Effector CD4-positive, alpha-beta T cell (primary cell): Measurements from ENCODE around the gene PARL.

ENCODE experiments used
- DNase-seq: peaks from one replicate; pipeline ENCODE4 v3.0.0-alpha.2; 2020
- total RNA-seq: gene quantifications from one replicate; lab custom pipeline; 2026; lab: John Stamatoyannopoulos, UW

PARL gene, protein sequence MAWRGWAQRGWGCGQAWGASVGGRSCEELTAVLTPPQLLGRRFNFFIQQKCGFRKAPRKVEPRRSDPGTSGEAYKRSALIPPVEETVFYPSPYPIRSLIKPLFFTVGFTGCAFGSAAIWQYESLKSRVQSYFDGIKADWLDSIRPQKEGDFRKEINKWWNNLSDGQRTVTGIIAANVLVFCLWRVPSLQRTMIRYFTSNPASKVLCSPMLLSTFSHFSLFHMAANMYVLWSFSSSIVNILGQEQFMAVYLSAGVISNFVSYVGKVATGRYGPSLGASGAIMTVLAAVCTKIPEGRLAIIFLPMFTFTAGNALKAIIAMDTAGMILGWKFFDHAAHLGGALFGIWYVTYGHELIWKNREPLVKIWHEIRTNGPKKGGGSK
- total RNA-seq = 3.8 reads per million, percentile 14 among the genes with 10 or more reads in this experiment

DNA sequence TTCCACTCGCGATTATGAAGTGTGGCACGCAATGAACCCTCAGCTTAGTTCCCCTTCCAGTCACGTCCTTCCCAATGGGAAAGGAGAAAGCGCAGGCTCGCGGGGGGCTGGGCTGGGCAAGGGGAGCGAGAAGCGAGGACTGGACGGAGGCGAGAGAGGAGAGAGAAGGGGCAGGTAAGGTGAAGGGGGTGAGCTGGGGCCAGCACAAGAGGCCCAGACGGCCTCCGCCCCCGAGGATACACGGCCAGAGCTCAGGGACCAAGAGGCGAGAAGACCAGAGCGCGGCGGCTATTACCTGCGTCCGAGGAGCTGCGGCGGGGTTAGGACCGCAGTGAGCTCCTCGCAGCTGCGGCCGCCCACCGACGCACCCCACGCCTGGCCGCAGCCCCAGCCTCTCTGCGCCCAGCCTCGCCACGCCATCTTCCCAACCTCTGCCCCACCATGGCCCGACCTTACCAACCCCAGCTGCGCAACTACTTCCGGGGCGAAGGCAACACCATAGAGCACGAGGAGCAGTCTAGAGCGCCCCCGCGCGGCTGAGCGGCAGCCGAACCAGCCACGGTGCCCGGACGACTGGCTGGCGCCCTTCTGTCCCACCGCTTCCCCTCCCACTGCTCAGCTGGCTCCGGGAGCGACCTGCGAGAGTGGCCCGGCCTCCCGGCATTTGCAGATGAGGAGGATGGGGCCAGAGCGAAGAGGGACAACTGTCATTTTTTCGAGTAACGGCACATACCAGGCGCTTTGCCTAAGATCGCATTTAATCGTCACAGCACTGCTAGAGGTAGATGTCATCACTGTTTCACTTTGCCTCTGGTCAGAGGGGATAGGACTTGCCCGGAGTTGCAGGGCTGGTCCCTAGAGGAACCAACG lies at the start of gene PARL:
TSS of gene PARL (minus strand) at position 454 of the 870 bp plus-strand sequence. CDS start at position 420, 34 bp downstream.
- peak; percentile 98 for DNase-seq

DNA sequence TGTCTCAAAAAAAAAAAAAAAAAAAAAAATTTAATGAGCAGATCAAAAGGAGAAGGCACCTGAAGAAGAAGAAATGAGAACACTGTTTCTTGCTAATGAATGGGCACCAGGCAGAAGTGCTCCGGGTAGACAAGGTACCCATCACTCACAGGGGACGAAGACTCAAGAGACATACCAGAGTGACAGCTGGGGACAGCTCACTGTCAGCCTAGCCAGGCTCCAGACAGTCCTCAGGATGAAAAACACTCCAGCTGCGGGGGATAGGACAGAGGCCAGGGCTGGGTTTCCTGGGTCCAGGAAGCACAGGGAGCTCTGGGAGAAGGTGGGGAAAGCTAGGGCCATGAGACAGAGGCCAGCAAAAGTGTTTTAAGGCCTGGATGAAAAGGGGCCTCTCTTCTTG lies 48.5 kb upstream of the PARL start:
- no peak for DNase-seq

DNA sequence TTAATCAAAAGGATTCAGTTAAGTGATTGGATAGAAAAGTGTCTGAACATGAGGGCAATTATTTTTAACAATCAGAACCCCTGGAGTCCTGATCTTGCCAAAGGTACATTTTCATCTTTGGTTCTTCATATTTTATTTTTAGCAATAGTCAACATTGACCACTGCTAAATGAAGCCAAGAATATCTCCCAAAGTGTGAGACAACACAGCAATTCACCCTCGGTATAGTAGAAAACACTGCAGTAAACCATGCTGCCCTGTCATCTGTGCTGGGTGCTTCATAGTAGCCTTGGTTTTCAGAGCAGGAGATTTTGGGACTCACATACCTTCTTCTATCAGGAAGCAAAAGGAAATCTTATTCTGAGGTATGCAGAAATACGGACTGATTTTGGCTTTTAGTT lies 47.2 kb upstream of the PARL start:
- DNase-seq = no peak

DNA sequence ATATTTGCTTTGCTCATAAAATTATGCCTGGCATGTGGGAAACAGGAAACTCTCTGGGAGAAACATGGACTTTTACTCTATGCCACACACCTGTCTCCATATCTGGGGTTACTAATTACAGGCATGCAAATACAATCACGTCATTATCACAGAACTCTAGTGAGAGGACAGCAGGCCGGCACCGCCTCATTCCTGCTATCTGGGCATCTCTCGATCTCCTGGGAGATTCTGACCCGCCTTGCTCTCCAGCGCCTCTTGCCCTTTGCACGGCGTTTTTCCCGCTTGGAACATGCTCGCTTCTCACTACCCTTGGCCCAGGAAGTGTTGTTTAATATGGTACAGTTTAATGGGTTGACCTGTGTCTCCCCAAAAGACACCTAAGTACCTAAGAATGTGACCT lies 45.4 kb upstream of the PARL start:
- no peak for DNase-seq

DNA sequence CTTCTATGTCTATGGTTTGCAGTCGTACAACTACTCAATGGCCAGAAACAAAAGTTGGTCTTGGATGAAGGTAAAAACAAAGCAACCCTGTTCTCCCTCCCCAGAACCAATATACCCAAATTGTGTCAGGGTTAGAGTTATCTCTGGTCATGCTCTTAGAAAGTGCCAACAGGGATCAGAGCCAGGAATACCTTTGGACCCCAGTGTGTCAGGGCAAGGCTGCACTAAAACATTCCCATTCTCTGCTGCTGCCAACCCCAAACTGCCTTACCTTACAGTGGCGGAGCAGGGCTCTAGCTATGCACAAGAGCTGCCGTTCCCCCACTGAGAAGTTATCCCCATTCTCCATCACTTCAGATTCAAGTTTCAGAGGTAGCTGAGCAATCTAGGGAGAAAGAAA lies 42.4 kb upstream of the PARL start:
- no peak for DNase-seq

DNA sequence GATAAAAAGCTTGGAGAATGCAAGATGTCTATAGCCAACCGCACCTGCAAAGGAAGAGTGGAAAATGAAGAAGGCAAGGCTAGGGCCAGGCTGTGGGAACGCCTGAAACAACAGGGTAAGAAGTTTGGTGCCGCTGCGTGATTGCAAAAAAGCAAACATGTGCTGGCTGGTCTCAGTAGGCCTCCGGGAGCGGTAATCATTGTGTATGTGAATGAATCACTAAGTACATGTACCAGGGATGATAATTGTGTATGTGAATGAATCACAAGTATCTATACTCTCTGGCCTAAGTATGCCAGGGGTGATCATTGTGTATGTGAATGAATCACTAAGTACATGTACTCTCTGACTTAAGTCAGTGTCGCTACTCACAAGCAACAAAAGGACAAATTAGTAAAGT lies 40.3 kb upstream of the PARL start:
- DNase-seq = no peak

DNA sequence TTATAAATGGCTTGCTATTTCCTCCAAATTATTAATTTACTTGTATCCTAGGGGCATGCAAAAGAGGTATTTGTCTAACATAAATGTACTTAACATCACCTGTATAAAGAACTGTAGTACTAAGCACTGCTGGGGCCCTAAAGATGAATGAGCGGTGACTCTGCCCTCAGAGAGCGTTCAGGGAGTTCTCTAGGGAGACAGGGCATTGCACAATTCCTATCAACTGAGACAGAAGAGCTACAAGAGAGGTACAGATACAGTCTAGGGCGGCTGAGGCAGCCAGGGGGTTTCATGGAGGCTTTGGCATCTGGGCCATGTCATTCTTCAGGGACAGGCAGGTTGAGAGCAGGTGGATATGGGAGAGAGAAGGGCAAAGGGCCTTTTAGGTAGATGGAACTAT lies 39.9 kb upstream of the PARL start:
- DNase-seq = no peak

DNA sequence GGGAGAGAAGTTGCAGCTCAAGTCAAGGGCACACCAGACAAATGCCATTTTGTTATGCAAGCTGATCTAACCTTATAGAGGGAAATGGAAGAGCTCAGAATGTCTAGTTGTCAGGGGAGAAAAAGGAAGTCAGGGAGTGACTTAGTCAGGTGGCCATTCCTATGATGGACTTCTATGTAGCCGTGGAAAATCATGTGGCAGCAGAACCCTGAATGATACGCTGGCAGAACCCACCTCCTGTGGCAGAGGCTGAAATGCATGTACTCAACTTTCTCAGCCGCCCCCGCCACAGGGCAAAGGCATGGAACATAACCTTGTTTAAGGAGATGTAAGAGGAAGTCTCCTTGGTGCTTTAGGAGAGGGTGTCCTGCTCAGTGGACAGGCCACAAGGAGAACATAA lies 37.7 kb upstream of the PARL start:
- DNase-seq = no peak

DNA sequence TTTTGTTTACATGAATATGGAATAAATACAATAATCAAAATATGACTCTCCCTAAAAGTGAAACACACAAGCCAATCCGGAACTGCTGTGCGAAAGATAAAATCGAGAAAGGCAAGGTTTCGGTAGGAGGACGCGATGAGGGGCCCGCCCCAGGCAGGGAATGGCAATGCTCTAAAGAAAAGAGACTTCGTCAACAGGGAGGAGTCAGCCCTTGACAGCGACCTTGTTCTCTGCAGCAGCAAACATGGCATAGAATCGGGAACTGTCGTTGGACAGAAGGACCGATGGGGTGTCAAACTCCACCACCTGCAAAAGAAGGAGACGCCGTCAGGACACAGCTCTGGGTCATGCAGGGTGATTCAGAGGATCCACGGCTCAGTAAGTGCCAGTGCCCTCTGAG lies 36.4 kb upstream of the PARL start:
- no peak for DNase-seq

DNA sequence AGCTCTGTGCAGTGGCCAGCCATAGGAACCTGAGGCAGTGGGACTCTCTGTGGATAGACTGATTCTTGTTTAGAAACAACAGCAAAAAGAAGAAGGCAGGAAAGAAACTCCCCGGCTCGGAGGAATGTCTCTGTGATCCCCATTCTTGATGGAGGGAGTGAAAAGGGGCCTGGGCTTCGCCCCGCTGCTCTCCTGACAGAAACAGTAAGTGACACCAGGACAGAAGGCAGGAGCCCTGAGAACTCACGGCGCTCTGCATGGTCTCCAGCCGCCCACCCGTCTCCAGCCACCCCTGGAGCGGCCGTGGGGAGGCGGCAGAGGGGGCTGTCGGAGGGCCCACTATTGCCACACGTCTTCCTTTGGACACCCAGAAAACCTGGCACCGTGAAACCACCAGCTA lies 35.7 kb upstream of the PARL start:
- DNase-seq = no peak

DNA sequence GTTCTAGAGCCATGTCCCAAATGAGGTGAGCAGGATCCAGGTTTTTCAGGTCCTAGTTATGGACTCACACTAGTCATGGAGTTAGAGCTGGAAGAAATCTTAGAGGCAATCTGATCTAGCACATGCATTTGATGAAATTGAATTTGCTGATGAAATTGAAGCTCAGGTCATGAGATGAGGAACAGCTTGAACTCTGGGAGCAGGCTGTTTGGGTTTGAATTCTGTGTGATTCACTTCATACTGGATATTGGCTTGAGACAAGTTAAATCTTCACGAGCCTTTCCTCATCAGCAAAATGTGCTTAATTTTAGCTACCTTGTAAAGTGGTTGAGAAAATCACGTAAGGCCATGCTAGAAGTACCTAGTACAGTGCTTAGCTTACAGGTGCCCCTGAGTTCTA lies 33.5 kb upstream of the PARL start:
- no peak for DNase-seq

DNA sequence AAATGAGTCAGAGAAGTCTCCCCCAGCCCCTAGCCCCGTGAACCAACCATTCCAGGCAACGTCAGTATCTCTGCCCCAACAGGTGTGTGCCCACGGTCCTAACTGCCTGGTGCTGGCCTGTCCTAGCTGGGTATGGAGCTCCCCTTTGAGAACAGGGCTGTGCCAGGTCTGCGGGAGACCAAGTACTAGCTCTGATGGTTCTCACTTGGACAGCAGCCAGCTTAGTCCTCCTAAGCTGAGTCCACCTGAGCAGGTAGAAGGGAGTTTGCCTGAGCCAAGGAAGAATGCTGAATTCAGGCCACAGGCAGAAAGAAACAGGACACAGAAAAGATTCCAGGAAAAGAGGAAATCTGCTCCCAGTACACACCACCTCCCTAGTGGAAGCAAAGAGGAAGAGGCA lies 33.1 kb upstream of the PARL start:
- no peak for DNase-seq

DNA sequence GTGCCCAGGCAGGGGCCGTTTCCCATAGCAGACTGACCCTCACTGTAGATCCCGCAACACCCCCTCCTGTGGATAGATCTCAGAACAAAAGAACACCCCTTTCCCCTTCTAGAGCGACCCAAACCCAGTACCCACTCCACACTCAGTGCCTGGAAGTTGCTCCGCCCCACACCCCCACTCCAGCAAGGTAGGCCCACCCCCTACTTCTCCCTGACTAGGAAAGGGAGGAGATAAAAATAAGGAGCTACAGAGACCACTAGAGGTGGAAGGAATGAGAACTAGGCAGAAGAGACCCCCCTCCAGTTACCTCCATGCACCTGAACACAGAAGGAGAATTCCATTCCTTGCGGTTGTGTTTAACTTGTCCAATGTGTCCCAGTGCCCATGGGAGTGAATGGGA lies 30.2 kb upstream of the PARL start:
- DNase-seq = no peak

DNA sequence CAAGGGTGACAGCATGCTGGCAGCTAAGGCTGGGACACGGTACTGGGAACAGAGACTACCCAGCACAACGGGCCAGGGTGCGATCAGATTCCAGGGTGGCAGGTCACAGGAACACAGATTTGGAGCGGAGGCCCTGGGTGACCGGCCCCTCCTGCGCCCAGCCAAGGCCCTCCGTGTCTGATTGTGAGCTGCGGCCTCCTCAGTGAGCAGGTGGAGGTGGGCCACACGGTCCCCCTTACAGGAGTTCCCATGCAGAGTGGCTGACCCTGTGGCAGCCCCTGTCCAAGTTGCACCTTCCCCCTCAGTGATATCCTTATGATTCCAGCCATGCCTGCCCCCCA lies 28.9 kb upstream of the PARL start:
- no peak for DNase-seq

DNA sequence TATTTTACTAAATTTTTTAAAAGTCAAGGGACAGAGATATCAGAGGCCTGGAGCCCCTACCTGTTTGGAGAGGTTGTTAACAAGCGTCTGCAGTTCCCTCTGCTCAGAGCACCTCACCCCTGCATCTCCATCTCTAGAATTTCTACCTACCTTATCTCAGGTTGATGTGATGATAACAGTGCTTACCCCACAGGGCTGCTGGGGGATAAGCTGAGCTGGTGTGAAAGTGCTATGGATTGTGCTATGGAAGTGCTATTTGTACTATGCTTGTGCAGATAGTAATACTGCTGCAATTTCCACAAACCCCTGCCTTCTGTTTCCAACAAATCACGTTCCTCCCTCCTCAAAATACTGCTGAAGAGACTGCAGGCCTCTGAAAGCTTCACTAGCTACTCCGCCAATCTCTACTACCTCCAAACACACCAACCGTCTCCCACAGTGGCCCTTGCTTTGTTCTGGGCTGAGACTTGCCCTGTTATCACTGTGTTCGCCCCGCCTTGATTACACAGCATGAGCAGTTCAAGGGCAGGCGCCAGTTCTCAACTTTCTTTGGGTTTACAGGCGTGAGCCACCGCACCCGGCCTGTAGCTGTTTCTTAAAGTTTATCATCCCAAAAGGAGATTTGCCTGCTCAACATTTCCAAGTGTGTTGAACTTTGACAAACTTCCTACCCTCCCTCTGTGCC lies 28.4 kb upstream of the PARL start:
- no peak for DNase-seq

DNA sequence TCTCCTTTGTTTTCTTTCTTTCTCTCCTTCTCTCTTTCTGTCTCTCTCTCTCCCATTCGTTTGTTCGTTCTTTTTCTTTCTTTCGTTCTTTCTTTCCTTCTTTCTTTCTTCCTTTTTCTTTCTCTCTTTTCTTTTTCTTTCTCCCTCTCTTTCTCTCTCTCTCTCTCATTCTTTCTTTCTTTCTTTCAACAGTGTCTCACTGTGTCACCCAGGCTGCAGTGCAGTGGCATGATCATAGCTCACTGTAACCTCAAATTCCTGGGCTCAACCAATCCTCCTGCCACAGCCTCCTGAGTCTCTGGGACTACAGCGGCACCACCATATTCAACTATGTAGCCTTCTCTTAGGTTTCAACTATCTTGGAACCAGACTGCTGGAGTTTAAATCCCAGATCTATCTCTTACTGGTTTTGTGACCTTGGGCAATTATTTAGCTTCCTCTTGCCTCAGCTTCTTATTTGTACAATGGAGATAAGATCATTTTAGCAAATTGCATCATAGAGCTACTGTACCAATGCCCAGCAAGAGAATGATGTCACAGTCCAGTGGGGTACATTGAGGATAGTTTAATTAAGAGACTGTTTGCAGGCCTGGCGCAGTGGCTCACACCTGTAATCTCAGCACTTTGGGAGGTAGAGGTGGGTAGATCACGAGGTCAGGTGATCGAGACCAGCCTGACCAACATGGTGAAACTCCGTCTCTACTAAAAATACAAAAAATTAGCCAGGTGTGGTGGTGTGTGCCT lies 27.3 kb upstream of the PARL start:
- no peak for DNase-seq

DNA sequence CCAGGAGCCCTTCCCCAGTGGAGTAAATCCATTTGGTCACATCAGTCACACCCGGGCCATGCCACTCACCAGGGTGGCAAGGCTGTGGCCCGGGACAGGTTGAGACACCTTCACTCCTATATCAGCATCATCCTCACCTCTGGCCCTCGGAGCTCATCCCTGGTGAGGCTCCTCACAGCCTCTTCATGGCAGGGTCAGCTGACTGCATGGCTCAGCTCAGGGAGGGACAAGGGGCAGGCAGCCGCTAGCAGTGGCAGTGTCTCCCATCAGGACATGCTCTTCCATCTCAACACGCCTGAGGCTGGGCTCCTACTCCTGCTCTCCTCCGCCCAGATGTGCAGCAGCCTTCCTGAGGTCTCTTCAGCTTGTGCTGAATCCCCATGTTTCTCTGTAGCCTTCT lies 26.4 kb upstream of the PARL start:
- no peak for DNase-seq

DNA sequence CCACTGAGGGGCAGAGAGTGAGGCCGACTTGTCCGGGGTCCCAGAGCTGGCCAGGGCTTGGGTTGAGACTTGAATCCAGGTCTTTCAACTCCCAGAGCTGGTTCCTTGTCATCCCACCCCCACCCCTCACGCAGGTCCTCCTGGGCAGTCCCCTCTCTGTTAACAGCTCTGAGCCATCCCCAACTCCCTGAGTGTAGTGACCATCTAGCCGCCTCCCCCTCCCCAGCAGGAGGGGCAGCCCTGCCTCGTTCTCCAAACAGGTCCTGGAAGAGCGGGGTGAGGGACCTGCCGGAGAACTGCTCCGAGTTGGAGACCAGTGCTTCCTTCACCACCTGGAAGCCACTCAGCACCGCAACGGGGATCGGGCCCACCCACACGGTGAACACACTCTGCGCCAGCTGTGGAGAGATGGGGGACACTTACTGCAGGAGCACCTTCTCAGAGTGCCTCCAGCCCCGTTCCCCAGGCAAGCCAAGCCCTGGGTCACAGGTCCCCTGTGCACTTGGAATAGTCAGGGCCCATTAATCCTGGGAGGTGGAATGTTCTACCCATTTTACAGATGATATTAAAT lies 24.4 kb upstream of the PARL start:
- no peak for DNase-seq

DNA sequence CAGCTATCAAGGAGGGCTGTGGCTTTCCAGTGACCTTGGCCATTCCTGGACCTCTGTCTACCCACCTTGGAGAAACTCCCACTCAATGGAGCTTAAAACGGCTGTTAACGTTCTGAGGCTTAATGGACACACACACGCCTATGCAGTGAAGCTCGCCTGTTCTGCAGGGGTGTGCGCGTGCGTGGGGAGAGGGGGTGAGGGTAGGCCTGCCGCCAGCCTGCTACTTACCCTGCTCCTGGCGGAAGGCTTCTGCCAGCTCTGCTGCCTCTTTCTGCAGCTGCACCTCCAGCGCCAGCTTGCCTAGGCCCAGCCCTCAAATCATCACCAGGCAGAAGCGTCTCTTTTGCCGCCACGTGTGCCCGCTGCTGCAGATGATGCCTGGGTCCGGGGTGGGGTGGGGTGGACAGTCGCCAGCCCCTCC lies 23.2 kb upstream of the PARL start:
- DNase-seq = no peak

DNA sequence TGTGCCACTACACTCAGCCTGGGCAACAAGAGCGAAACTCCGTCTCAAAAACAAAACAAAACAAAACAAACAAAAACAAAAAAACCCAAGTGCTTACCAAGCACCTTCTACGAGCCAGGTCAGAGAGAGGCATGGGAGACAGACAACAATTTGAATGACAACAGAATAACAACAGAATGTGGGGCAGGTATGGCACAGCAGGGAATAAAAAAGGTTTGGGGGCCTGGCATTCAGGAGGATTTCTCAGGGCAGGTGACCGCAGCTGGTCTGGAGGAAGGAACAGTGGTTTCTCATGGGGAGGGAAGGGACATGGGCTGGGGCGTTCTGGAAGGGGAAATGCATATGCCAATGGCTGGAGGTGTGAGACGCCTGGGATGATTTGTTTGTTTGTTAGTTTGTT lies 22.5 kb upstream of the PARL start:
- DNase-seq = no peak

DNA sequence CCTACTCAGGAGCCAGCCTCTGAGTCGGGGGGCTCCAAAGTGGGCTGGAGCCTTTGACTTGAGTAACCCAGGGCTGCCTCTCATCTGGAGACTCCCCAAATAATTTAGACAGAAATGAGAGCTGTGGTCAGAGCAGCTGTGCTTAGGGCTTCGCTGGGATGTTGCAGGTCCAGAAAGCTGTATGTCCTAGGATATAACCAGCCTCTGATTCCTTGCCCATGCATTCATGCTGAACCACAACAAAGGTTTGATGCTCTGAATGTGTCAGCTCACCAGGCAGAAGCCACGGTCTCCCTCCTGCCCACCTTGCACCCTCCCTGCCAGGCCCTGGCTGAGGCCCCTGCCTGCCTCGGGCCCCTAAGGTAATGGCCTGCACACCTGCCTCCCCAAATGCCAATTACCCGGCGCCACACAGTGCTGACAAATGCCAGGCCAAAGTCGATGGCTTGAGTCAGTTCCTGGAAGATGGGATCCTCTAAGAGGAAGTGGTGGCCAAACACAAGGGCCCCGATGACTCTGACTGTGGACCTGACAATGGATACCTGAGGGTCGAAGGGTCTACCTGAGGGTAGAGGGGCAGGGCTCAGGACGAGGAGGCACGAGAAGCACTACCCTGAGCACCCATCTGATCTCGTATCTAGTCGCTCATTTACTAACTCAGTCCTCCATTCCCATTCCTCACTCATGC lies 21.7 kb upstream of the PARL start:
- no peak for DNase-seq
